Gastroesophageal sphincter (tissue), 3 donors: ENCODE data around the gene C1orf226.

Source experiments
- CTCF ChIP-seq, 4 experiments: fragments of 200-600 bp in 2 of 4; fragments of 450-650 bp in 2 of 4; sonication (generic) in 1 of 4; IDR thresholded peaks; one replicate each; pipeline ENCODE4 v1.5.1; 2017 to 2019; ENCODE audit warnings: antibody characterized with exemption in 4 of 4, mild to moderate bottlenecking in 2 of 4, moderate library complexity in 2 of 4
- EP300 ChIP-seq: sonication (generic); formaldehyde crosslinking; IDR thresholded peaks from one replicate; pipeline ENCODE4 v1.6.1; 2017; ENCODE audit warnings: antibody characterized with exemption, mild to moderate bottlenecking
- POLR2A ChIP-seq, 2 donors: fragments of 450-650 bp; IDR thresholded peaks; one replicate each; pipeline ENCODE4 v1.6.1; 2017; ENCODE audit warnings: antibody characterized with exemption in 2 of 2, mild to moderate bottlenecking in 2 of 2, moderate library complexity in 1 of 2

DNA sequence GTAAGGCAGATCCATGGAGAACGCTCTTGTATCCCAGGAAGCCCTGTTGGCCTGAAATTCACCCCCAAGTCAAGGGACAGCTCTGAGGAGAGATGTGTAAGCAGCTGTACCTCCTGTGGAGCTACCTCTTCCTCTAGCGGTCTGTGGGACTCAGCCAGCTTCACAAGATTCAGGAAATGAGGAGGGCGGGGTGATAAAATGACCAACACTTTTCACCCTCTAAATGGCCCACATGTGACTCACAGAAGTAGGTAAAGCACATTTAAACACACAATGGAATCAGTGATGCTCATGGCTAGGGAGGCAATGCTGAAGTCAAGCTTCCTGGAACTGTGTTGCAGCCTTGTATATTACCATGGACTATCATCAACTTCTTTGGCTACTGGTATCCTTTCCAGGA, 30.5 kb downstream of the C1orf226 start, which contains the start of gene SH2D1B:
- TF ChIP-seq CTCF (IDR thresholded peaks at IDR 0.05) (no peak), EP300 (no peak), POLR2A (IDR thresholded peaks at IDR 0.05) (no peak)
